ENCODE data around the gene GABRR1.
"Not testable (repeated sequence)": the region's sequence is repeated elsewhere in the genome, so short reads cannot be mapped to it uniquely, and the experiment has no call there.

GABRR1 gene

DNA sequence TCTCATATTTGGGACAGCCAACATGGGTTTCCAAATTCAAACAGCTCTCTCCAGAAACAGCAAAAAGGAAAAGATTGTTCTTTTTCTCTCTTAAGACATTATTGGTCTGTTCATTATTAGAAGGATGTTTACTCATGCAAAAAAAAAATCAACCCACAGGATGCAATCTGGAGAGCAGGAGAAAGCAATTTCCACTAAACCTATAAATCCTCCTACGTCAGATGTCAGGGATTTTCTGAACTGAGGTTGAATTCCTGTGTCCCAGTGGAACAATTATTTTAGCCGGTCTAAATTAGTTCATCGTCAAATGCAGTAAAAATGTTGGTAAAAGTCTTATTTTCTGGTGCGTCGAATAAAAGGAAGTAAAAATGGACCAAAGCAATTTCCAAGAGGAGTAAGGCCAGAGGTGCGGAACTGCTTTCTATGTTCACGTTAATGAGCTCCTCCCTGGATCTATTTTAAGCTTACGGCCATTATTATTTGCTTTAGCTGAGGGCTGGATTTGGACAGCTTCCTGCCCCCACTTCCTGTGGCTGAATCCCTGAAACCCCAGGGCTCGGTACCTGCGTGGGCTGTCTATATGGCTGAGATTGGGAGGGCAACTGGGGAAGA is at the start of gene GABRR1:
Gene GABRR1, minus strand, starts transcription at position 60 of the 612 bp plus-strand sequence. Its CDS starts 36 bp downstream, at position 24.
- no peak for DNase-seq (ENCODE audit: low read depth)

DNA sequence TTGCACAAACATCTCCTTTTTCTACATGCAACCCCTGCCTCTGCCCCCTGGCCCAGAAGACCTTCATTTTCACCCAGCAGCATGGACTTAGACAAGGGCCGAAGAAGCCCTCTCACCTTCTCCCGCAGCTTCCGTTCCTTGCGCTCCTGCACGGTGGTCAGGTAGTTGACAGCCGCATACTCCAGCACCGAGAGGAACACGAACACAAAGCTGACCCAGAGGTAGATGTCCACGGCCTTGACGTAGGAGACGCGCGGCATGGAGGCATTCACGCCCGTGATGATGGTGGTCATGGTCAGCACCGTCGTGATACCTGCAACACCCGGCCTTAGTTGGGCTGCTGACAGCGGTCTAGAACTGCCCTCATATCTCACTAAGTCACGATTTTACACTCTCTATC is 47.1 kb upstream of the GABRR1 start:
- DNase-seq (ENCODE audit: low read depth): no peak

DNA sequence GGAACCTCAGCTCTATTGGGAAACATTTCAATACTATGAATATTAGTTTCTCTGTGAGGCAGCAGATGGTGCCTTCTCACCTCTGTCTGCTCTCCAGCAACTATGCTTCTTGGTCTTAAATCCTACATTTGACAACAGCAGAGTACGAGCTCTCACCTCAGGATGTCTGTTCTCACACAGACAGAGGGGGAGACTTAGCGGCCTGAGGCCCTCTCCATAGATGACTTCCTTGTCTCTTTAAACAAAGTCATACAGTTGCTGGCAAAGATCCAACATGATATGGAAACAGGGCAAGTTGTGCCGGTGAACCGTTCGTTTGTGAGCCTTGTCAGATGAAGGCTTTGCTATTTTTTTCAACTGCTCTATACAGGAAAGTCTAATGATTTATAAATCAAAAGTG is 43.7 kb upstream of the GABRR1 start:
- DNase-seq (ENCODE audit: low read depth): no peak

DNA sequence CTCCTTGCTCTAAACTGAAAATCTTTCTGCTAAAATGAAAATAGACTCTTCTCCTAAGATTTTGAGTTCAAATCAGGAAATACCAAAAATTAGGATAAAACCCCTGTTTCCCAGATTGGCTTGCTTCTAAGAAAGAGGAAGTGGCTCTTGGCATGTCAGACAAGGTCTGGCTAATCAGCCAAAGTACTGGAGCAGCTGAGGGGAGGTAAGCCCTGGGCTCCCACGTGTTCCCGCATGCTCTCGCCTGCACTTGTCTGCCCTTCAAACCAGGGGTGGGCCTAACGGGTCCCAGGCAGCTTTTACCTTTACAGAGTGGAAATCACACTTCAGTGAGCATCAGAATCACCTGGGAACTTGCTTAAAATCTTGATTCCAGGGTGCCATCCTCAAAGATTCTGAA is 43.2 kb upstream of the GABRR1 start:
- DNase-seq (ENCODE audit: low read depth): no peak

DNA sequence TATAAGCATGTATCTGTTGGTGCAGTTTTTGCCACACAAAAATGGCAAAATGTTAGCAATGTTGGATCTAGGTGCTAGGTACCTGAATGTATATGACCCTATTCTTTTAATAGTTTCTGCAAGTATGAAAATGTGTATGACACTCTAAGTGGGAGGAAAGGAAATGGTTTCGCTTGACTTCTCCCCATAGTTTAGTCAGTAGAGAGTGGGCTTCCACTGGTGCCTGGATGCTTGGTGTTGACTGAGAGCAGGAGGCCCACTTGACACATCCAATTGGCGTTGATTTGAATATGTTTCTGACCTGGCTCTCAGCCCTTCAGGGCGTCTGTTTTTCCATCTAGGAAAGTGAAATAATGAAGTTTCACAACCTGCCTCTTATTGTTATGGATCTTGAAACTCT is 41.8 kb upstream of the GABRR1 start:
- DNase-seq (ENCODE audit: low read depth): no peak

DNA sequence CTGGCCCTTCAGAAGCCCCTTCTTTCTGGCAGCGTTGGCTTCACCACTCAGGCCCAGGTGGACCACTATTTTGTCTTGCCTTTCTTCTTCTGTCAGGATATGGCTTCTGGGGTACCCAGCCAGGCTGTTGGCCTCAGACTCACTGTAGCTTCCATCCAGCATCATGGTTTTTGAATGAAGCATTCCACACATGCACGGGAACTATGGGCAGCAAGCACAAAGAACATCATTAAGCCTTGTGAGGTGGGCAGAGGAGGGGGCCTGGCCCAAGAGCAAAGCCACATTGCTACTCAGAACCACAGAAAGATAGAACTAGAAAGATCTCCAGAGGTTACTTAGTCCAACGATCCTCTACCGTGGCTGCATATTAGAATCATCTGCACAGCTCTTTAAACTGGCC is 40.6 kb upstream of the GABRR1 start:
- DNase-seq (ENCODE audit: low read depth): no peak

DNA sequence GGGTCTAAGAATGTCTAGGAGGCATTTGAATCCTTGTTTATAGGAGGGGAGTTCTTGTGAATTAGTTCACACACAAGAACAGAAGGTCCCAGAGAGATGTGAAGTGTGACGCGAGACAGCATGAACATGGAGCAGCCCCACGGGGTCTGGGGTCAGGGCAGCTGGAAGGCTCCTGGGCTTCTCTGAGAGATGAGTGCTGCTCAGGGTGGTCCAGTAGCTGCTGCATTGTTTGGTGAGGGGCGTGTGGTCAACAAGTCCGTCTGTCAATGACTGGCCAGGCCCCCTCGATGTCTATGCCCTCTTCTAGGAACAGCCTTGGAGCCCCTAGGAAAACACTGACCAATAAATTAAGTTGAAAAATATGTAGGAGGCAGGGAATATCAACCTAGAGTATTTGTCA is 40.2 kb upstream of the GABRR1 start:
- no peak for DNase-seq (ENCODE audit: low read depth)

DNA sequence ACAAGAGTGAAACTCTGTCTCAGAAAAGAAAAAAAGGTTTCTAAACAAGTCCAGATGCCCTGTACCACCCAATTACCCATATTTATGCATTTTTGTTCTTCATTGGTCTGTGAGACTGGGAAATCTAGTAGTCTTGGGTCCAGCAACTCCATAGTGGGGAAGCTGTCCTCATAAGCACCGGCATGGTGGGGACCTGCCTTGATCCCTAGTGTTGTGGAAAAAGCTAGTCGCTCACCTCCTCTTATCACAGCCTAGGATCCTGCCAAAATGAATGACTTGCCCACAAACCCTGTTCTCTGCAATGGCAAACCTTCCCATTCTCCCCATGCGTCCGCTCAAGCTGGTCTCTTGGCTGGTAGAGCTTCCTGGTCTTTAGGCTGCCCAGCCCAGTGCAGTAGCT is 38.3 kb upstream of the GABRR1 start:
- no peak for DNase-seq (ENCODE audit: low read depth)

DNA sequence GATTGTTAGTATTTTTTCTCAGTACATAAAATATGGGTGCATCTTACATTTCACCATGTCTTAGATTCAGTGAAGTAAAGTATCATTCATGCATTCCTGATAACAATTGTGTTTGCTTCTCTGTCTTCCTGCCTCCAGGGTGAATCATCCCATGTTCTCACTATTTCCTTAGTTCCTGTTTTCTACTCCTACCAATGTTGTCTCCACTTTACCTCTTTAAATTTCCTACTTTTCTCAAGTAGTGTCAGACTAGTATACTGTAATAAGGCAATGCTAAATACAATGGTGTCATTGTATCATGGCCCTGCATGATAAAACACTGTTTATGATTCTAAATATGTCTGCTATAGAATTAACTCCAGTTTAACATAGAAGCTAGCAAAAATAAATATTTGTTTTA is 37.4 kb upstream of the GABRR1 start:
- peak; percentile 8 for DNase-seq (ENCODE audit: low read depth)

DNA sequence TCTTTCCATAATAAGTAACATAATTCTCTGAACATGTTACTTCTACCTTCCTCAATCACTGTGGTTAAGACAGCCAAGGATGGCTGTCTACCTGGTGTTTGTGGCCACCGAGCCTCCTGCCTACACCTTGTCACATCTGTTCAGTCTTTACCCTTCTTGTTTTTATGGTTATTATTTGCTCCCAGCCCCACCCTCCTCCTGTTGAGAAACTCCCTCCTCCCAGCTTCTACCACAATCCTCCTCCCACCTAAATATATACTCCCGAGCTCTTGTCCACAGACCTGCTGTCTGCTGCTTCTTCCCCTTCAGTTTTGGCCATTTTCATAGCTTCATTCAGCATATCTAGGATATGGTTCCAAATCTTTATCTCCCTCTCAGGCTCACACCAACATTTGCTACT is 35.7 kb upstream of the GABRR1 start:
- DNase-seq (ENCODE audit: low read depth): no peak

DNA sequence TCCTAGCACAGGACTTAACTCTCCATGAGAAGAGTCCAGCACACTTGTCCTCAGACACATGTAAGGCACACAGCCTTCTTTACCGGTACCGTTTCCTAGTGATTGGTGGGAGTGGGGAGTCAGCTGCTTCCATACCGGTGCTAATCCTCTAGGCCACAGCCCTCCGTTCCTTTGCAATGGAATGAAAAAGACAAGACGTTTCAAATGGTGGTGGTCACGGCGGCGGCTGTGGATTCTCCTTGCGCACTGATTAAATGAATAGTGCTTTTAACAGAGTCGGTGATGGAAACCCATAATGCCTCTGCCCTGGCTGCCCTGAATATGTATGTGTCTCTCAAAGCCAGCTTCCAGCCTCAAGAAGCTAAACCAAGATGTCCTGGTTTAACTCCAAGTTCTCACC is 34.8 kb upstream of the GABRR1 start:
- no peak for DNase-seq (ENCODE audit: low read depth)

DNA sequence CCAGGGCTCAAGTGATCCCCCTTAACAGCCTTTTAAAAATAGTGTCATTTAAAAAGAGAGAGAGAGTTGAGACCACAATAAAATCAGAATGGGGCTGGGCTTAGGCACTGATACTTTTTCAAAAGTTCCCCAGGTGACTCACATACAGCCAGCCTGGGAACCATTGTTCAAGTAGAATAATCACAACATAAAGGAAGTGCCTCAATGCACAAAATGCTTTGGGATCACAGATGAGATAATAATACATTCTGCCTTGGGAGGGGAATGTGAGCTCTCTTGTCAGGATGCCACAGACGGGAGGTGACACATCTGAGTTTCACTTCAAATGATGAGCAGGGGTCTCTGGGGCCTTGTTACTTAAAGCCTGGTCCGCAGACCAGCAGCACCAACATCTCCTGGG is 34.0 kb upstream of the GABRR1 start:
- no peak for DNase-seq (ENCODE audit: low read depth)

DNA sequence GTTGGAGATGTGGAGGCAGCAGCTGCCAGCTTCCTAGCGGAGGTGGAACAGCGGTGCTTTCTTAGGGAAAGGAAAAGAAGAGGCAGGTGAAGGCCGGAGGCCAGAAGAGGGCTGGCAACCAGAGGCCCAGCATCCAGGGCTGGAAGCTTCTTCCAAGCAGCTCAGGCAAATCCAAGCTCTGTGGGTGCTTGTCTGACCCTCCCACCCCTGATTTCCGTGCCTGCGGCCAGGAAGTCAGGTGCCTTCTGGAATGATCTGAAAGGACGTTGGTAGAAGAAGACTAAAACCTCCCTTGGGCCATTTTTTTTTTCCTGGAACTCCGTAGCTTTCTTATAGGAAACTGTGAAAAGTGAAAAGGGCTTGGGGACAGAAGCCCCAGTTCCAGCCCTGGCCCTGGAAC is 33.1 kb upstream of the GABRR1 start:
- no peak for DNase-seq (ENCODE audit: low read depth)

DNA sequence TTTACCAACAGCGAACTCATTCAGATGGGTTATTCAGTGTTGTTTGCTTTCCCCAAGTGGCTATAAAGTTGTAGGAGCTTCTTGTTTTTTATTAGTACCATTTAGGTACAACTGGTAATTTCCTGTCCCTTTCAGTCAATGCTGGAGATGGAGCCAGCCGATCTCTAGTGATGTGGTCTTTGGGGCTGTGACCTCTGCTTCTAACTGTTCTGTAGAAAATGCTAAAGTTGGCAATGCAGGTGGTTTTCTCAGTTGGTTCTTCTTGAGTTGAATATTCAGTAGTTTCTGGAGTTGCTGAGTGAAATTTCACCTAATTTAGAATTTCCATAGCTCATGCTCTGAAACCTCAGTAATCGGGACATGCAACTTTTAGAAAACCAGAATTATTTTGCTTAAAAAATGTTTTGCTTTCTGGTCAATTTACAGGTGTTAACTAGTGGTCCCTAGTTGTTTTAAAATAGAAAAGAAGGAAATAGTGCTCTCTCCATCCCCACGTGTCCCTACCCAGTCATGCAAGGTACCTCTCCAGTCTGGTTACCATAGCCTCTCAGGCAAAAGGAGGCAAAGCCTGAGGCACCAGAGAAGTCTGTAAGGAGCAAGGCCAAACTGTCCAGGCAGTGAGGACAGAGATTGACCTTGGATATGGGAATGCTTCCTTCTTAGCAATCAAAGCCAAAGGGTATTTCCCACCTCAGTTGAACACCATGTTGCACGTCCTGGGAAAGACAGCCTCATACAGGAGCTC is 27.3 kb upstream of the GABRR1 start:
- DNase-seq (ENCODE audit: low read depth): no peak

DNA sequence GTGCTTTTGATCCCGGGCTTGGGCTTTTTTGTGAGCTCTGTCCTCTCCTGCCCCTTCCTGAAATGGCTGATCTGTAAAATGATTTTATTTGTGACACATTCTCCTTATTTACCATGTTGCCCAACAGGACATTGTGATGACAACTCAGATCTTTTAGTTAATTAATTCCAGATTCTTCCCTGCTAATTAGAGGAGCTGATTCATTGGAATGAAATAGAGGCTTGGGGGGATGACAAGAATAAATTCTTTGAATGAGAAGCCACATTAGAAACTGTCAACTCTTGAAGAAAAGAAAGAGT is 26.1 kb upstream of the GABRR1 start:
- DNase-seq (ENCODE audit: low read depth): no peak

DNA sequence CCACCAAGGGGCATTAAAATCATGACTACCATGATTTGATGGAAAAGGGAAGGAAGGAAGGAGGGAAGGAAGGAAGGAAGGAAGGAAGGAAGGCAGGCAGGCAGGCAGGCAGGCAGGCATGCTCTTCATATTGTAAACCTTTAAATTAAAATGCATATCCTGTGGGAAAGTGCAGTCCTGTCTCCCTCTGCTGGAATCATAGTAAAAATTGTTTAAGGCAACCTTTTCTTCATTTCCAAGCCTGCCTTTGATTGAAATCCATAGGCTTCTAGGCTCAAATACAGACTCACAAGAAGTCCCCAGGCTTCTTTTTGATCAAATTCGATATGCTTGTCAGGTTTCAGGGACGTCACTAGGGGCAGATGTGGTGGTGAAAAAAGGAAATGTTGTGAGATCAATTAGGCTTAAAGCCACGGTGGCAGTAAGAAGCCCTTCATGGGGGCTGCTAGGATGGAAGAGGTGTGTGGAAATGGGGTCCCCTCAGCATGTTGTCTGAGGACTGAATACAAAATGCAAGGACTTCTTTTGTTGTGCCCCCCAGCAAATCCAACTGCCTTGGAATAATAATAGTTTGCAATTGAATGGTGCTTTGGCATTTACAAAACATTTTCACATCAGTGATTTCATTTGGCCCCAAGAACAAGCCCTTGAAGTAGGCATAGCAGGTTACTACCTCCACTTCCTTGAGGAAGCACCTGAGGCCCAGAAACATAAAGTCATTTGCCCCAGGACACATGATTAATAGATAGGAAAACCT is 25.6 kb upstream of the GABRR1 start:
- DNase-seq (ENCODE audit: low read depth): peak; percentile 69

DNA sequence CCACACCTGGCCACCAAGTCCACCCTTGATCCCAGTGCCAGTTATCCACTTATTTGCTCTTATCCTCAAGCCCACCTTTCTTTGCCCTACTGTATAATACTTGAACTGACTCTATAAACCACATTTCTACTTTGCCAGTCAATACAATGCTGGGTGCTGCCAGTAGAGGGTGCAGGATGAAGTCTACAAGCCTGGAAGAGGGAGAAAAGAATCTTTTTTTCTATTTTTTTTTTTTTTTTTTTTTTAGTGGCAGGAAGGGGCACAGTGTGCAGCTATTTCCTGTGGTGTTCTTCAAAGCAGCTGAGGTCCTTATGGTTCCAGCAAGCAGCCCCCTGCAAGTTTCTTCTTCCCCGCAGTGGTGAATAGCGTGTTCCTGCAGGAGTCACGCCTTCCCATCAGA is 22.2 kb upstream of the GABRR1 start:
- DNase-seq (ENCODE audit: low read depth): peak; percentile 33

DNA sequence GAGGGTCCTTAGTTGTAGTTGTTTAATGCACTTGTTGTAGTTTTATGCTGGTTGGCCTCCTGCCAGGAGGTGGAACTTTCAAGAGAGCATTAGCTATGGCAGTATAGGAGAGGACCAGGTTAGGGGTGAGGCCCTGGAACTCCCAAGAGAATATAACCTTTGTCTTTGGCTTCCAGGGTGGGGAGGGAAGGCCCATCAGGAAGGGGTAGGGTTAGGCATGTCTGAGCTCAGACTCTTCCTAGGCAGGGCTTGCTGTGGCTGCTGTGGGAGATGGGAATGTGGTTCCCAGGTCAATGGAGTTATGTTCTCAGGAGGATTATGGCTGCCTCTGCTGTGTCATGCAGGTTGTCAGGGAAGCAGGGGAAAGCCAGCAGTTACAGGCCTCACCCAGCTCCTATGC is 20.0 kb upstream of the GABRR1 start:
- no peak for DNase-seq (ENCODE audit: low read depth)

DNA sequence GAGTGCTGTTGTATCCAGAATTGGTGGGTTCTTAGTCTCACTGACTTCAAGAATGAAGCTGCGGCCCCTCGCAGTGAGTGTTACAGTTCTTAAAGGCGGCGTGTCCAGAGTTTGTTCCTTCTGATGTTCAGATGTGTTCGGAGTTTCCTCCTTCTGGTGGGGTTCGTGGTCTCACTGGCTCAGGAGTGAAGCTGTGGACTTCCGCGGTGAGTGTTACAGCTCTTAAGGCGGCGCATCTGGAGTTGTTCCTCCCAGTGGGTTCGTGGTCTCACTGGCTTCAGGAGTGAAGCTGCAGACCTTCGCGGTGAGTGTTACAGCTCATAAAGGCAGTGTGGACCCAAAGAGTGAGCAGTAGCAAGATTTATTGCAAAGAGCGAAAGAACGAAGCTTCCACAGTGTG is 16.4 kb upstream of the GABRR1 start:
- not testable (repeated sequence) for DNase-seq (ENCODE audit: low read depth)

DNA sequence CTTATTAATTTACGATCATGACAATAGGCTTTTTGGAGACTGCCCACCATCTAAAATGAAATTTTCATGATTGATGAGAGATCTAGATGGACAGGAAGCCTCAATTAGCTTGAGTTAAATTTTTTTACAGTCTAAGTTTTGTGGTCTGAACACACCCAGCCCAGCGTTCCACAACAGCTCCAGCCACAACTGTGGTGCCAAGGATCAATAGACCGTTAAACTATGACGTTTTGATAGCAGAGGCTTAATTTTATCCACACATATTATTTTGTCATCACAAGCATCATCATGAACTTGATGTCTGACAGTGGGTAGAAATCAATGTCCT is 5.5 kb upstream of the GABRR1 start:
- no peak for DNase-seq (ENCODE audit: low read depth)

DNA sequence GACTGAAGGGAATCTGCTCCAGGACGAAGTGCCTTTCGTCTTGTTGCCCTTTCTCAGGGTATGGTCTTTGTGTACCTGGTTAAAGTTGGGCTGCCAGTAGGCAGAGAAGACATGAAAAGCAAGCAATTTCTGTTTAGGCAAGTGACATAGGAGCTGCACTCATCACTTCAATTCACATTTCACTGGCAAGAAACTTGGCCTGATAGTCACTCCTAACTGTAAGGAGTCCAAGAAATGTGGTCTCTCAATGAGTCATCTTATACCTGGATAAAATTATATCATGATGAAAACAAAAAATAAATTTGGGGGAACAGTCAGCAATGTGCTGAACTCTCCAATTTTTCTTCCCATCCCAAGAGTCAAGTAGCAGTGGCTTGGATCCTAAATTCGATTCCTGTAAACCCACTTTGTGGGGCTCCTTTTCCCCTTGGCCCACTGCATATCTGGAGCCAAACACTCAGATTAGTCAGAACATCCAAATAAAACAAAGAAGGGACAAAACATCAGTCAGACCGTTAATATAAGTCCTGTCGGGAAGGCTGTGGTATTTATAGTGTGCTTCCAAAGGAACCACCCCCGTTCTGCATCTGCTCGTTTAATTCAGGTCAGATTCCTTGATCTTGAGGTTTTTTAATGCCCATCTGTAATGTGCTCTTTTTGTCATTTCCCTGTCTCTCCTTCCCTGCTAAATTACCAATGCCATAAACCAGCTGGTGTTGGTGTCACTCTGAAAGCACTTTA is 5.0 kb upstream of the GABRR1 start:
- no peak for DNase-seq (ENCODE audit: low read depth)

DNA sequence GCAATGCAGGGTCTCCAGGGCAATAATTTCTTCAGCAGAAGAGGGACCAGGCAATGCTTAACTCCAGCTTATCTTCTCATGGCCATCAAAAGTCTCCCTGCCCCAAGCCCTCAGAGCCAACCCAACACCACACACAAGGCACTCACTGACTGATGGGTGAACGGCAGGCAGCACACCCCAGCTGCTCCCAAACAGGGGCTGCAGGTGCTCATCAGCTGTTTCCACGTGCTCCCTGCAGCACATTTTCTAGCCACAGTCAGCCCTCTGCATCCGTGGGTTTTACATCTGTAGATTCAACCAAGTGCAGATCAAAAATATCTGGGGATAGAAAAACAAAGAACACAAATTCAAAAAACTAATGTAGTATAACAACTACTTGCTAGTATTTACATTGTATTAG is 4.0 kb upstream of the GABRR1 start:
- DNase-seq (ENCODE audit: low read depth): no peak

DNA sequence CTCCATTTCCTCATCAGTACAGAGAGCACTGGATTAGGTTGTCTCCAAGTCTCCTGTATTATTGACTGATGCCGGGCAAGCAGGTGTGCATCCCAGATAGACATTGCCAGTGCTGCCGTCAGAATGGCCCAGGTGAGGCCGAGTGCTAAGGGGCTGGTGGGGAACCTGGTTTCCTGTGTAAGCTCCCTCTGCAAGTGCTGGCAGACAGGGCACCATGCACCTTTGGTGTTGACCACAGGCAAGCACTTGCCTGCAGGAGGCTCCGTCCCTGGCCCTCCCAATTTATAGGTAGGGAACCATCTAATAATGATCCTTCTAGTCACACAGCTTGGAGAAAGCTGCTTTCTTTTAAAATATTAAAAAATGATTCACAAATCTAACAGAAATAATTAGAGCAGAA is 747 bp downstream of the GABRR1 start:
- no peak for DNase-seq (ENCODE audit: low read depth)
